Activated naive CD8-positive, alpha-beta T cell treated with anti-CD3 and anti-CD28 coated beads for 36 hours (primary cell): ENCODE measurements around the gene SPINT1. TPM values are rescaled to one million over a fixed set of nuclear protein-coding genes. Genes with fewer than 3 reads are reported as not detected.
A peak's percentile ranks its signal among the peaks of the same experiment; 100 is the strongest.

ENCODE experiments used
- DNase-seq: peaks from one replicate; pipeline ENCODE4 v3.0.0; 2021
- H3K27ac Mint-ChIP-seq: one replicate; pipeline ENCODE4 v1.8.0; 2022; ENCODE audit warnings: mild to moderate bottlenecking, moderate library complexity, mixed read lengths
- H3K27me3 Mint-ChIP-seq: one replicate; pipeline ENCODE4 v1.8.0; 2022; ENCODE audit warnings: mild to moderate bottlenecking, mixed read lengths
- H3K36me3 Mint-ChIP-seq: one replicate; pipeline ENCODE4 v1.8.0; 2021; ENCODE audit warnings: mild to moderate bottlenecking, mixed read lengths
- H3K4me1 Mint-ChIP-seq: one replicate; pipeline ENCODE4 v1.8.0; 2021; ENCODE audit warnings: mixed read lengths
- H3K4me3 Mint-ChIP-seq: one replicate; pipeline ENCODE4 v1.8.0; 2022; ENCODE audit warnings: mild to moderate bottlenecking, moderate library complexity, mixed read lengths
- H3K9me3 Mint-ChIP-seq: one replicate; pipeline ENCODE4 v1.8.0; 2022; ENCODE audit warnings: mixed read lengths
- total RNA-seq, 2 experiments: library from RNA; stranded (reverse); gene quantifications; one replicate each; pipeline ENCODE4 v1.2.3, GENCODE V29; 2021

SPINT1 gene
- total RNA-seq, 2 experiments from 2014 or later, result 3.4 to 3.5 TPM

GRCh38 chr15:40906991-40907802, 63.3 kb downstream of the SPINT1 start:
- H3K27me3 Mint-ChIP-seq, result no peaks in the 10 kb centered on the region
- peak overlapping the region; percentile 87 for H3K27ac Mint-ChIP-seq
- H3K9me3 Mint-ChIP-seq, result no peaks in the 10 kb centered on the region
- peaks cover 27% of the 10 kb centered on the region for H3K4me1 Mint-ChIP-seq
- peak; percentile 58 for DNase-seq
- H3K36me3 Mint-ChIP-seq, result peaks cover 7% of the 10 kb centered on the region
- peak overlapping the region; percentile 79 for H3K4me3 Mint-ChIP-seq

Other genes with a start within 250 kb of the SPINT1 start
- gene KNL1, start 249.8 kb upstream of the SPINT1 start, total RNA-seq, result 10 to 100 TPM; 23.8 to 24.5 TPM
- gene RAD51, start 148.9 kb upstream of the SPINT1 start, total RNA-seq, result 10 to 100 TPM; 67.7 to 69.6 TPM
- 10 to 100 TPM; 32.0 to 32.4 TPM for gene RMDN3, start 88.8 kb upstream of the SPINT1 start, total RNA-seq
- 10 to 100 TPM; 35.2 to 35.9 TPM for gene GCHFR, start 80.0 kb upstream of the SPINT1 start, total RNA-seq
- gene C15orf62, start 74.1 kb upstream of the SPINT1 start, total RNA-seq, result under 1 TPM; 0.43 to 0.50 TPM
- 10 to 100 TPM; 20.1 to 20.8 TPM for gene ZFYVE19, start 37.0 kb upstream of the SPINT1 start, total RNA-seq
- 10 to 100 TPM; 39.8 to 41.7 TPM for gene DNAJC17, start 36.6 kb upstream of the SPINT1 start, total RNA-seq
- gene PPP1R14D, start 15.3 kb upstream of the SPINT1 start, total RNA-seq, result not detected
- gene RHOV, start 30.2 kb downstream of the SPINT1 start, total RNA-seq, result under 1 TPM; 0.45 to 0.50 TPM
- gene VPS18, start 50.4 kb downstream of the SPINT1 start, total RNA-seq, result 10 to 100 TPM; 12.1 to 13.2 TPM
- not detected for gene DLL4, start 85.3 kb downstream of the SPINT1 start, total RNA-seq
- gene CHAC1, start 109.4 kb downstream of the SPINT1 start, total RNA-seq, result 10 to 100 TPM; 43.9 to 45.8 TPM